K562 (cell line): ENCODE results near the gene FTO. TPM values are rescaled to one million over a fixed set of nuclear protein-coding genes. Genes with fewer than 3 reads are reported as not detected.

Experiments
- CBFA2T2 ChIP-seq: fragments of 450-650 bp; conservative IDR thresholded peaks from 2 replicates; pipeline ENCODE4 v1.6.1; 2017; ENCODE audit warnings: mild to moderate bottlenecking
- KLF13 ChIP-seq: fragments of 450-650 bp; IDR thresholded peaks from 2 replicates; pipeline ENCODE4 v1.6.1; 2016; ENCODE audit warnings: missing genetic modification characterization, low read depth, mild to moderate bottlenecking, missing compliant biosample characterization, moderate library complexity, borderline replicate concordance
- REST ChIP-seq, 2 experiments: fragments of 450-650 bp; formaldehyde crosslinking in 1 of 2; IDR thresholded peaks; 2 replicates each; pipeline versions ENCODE4 v1.4.0 to v1.6.1; 2014 to 2020; ENCODE audit warnings: mild to moderate bottlenecking in 2 of 2, borderline replicate concordance in 1 of 2, low read depth in 1 of 2
- SRSF9 ChIP-seq: fragments of 200-400 bp; formaldehyde crosslinking; IDR thresholded peaks from 2 replicates; pipeline ENCODE4 v1.6.1; 2017; ENCODE audit warnings: low read depth, low read length, borderline replicate concordance
- TAF15 ChIP-seq: fragments of 200-400 bp; formaldehyde crosslinking; IDR thresholded peaks from 2 replicates; pipeline ENCODE4 v1.6.1; 2017; ENCODE audit warnings: mild to moderate bottlenecking, low read depth, low read length, moderate library complexity
- polyA plus RNA-seq, 8 experiments: library from polyadenylated mRNA; depleted of rRNA in 4 of 8; stranded (reverse) in 5 of 8; unstranded in 3 of 8; fragments of >200 nt; fragmentation: Nextera tagmentation in 2 of 8; fragmentation: Illumina TruSeq in 1 of 8; extraction: Ambion mirVana in 2 of 8; extraction: Trizol in 1 of 8; gene quantifications; 2 replicates each; pipeline versions ENCODE4 v1.2.1 to v1.2.3, GENCODE V29; 2011 to 2014; ENCODE audit warnings: inconsistent platforms in 1 of 8, missing spikeins in 1 of 8
- total RNA-seq, 7 experiments: library from RNA; depleted of rRNA in 6 of 7; stranded (reverse); fragments of >200 nt in 6 of 7; fragmentation: Illumina TruSeq in 2 of 7; extraction: Trizol in 2 of 7; gene quantifications; 2 replicates each; pipeline versions ENCODE4 v1.2.1 to v1.2.3, GENCODE V29; 2011 to 2021; ENCODE audit warnings: low replicate concordance in 1 of 7

FTO gene
- total and polyA plus RNA-seq, 9 of the 15 experiments (the other 6 are each of a cell fraction or from before 2014, with no cell fraction given), result 11.3 to 27.7 (median 25.5) TPM

- TF ChIP-seq REST (IDR thresholded peaks at IDR 0.05; ENCODE audit: borderline replicate concordance) (no peak), REST (CRISPR knock-in tag; IDR thresholded peaks at IDR 0.05; ENCODE audit: low read depth) (no peak), TAF15 (no peak), SRSF9 (no peak), KLF13 (tag) (no peak), CBFA2T2 (no peak)
These were observed 336.5 kb downstream of the FTO start (continued) for GRCh38 chr16:54040480-54040879.
